Endothelial cell of umbilical vein (primary cell): Measurements from ENCODE around the gene KIF1C. TPM values are rescaled to one million over a fixed set of nuclear protein-coding genes. Genes with fewer than 3 reads are reported as not detected.

Source experiments
- BruUV-seq: library from RNA; stranded (reverse); fragments of 400-500 nt; replicated peaks from 2 replicates; lab custom pipeline; 2021; lab: Mats Ljungman, UMichigan
- CTCF ChIA-PET: fragments of 300-600, 350-600 bp; sonication (Branson Sonifier 250); formaldehyde crosslinking; loops from one replicate; lab custom pipeline; 2021; ENCODE audit warnings: antibody characterized with exemption, inconsistent platforms; lab: Charles Lee
- POLR2A ChIA-PET: fragments of 300-600, 350-600 bp; sonication (Branson Sonifier 250); formaldehyde crosslinking; loops from one replicate; lab custom pipeline; 2021; ENCODE audit warnings: antibody characterized with exemption, inconsistent platforms; lab: Charles Lee
- DNase-seq: peaks from one replicate; pipeline ENCODE4 v3.0.0-alpha.2; 2011; ENCODE audit warnings: low read depth, low spot score
- FAIRE-seq: peaks from 2 replicates; lab custom pipeline; 2011; peaks lifted over from hg19 to GRCh38; lab: Jason Lieb, UNC
- H2AFZ ChIP-seq: 2 replicates; pipeline ENCODE4 v1.6.0; 2012; ENCODE audit warnings: low read depth, low read length, control low read depth, inconsistent platforms
- H3K27ac ChIP-seq: 2 replicates; pipeline ENCODE4 v1.5.1; 2011; ENCODE audit warnings: low read depth, mild to moderate bottlenecking, control low read depth, low read length, moderate library complexity; ENCODE audit not compliant: insufficient read depth
- H3K27me3 ChIP-seq, 2 experiments: 2 replicates each; pipeline versions ENCODE4 v1.6.0 to v1.6.1; 2011; ENCODE audit warnings: low read length in 2 of 2, mixed read lengths in 1 of 2; ENCODE audit not compliant: control insufficient read depth in 2 of 2, insufficient read depth in 2 of 2
- H3K36me3 ChIP-seq, 2 experiments: 2 replicates in 1 of 2; 3 replicates in 1 of 2; pipeline ENCODE4 v1.5.1; 2011; ENCODE audit warnings: low read length in 2 of 2, mild to moderate bottlenecking in 1 of 2, moderate library complexity in 1 of 2; ENCODE audit not compliant: control insufficient read depth in 2 of 2, insufficient read depth in 2 of 2; ENCODE audit errors: extremely low read depth in 1 of 2
- H3K4me1 ChIP-seq: 3 replicates; pipeline ENCODE4 v1.5.1; 2011; ENCODE audit warnings: mild to moderate bottlenecking, low read length; ENCODE audit not compliant: control insufficient read depth, insufficient read depth; ENCODE audit errors: extremely low read depth
- H3K4me2 ChIP-seq: 2 replicates; pipeline ENCODE4 v1.6.1; 2011; ENCODE audit warnings: low read length, control low read depth, mixed read lengths; ENCODE audit not compliant: insufficient read depth
- H3K4me3 ChIP-seq, 3 experiments: fragments of 200-600 bp in 1 of 3; sonication (generic), shearing (Covaris generic) in 1 of 3; replicated peaks in 1 of 3; 2 replicates each; pipeline ENCODE4 v1.5.1; 2011 to 2016; ENCODE audit warnings: control low read depth in 3 of 3, low read length in 3 of 3, mild to moderate bottlenecking in 2 of 3, inconsistent platforms in 1 of 3, low read depth in 1 of 3, moderate library complexity in 1 of 3; ENCODE audit not compliant: insufficient read depth in 1 of 3
- H3K79me2 ChIP-seq: 2 replicates; pipeline ENCODE4 v1.6.0; 2012; ENCODE audit warnings: low read length, inconsistent platforms; ENCODE audit not compliant: control insufficient read depth, insufficient read depth
- H3K9ac ChIP-seq: replicated peaks from 2 replicates; pipeline ENCODE3; 2011; ENCODE audit warnings: low read length, control low read depth; ENCODE audit not compliant: insufficient read depth; ENCODE audit errors: extremely low read depth
- H3K9me1 ChIP-seq: replicated peaks from 3 replicates; pipeline ENCODE4 v1.6.0; 2011; ENCODE audit warnings: mild to moderate bottlenecking, low read length; ENCODE audit not compliant: control insufficient read depth, insufficient read depth; ENCODE audit errors: extremely low read depth
- H3K9me3 ChIP-seq: replicated peaks from 2 replicates; pipeline ENCODE4 v1.5.1; 2012; ENCODE audit warnings: low read length, inconsistent platforms; ENCODE audit not compliant: control insufficient read depth, insufficient read depth
- H4K20me1 ChIP-seq: replicated peaks from 2 replicates; pipeline ENCODE3; 2011; ENCODE audit warnings: mild to moderate bottlenecking, low read length; ENCODE audit not compliant: control insufficient read depth, insufficient read depth; ENCODE audit errors: extremely low read depth
- CTCF ChIP-seq, 2 donors: IDR thresholded peaks; 1 replicate in 1 of 2; 2 replicates in 1 of 2; pipeline ENCODE4 v1.5.1; 2011; ENCODE audit warnings: low read length in 2 of 2, mild to moderate bottlenecking in 2 of 2, moderate library complexity in 2 of 2, control low read depth in 1 of 2, inconsistent platforms in 1 of 2, low read depth in 1 of 2; ENCODE audit not compliant: insufficient read depth in 1 of 2; ENCODE audit errors: extremely low read depth in 1 of 2
- EZH2 ChIP-seq: IDR thresholded peaks from 2 replicates; pipeline ENCODE4 v1.6.1; 2012; ENCODE audit warnings: borderline replicate concordance, low read depth, mild to moderate bottlenecking, moderate library complexity, low read length, inconsistent platforms; ENCODE audit not compliant: severe bottlenecking
- FOS ChIP-seq: IDR thresholded peaks from 2 replicates; pipeline ENCODE4 v1.6.1; 2011; ENCODE audit warnings: mild to moderate bottlenecking, low read length, moderate library complexity, borderline replicate concordance; ENCODE audit not compliant: insufficient read depth
- GATA2 ChIP-seq: IDR thresholded peaks from 2 replicates; pipeline ENCODE4 v1.7.0; 2011; ENCODE audit warnings: low read depth, mild to moderate bottlenecking, moderate library complexity, mixed read lengths, low read length; ENCODE audit not compliant: insufficient read length, insufficient read depth
- JUN ChIP-seq: IDR thresholded peaks from 2 replicates; pipeline ENCODE4 v1.6.1; 2011; ENCODE audit warnings: borderline replicate concordance, low read depth; ENCODE audit not compliant: insufficient read length, insufficient read depth
- MAX ChIP-seq: IDR thresholded peaks from 2 replicates; pipeline ENCODE4 v1.6.1; 2011; ENCODE audit not compliant: insufficient read depth, insufficient read length
- MYC ChIP-seq: IDR thresholded peaks from one replicate; pipeline ENCODE4 v1.6.1; 2011; ENCODE audit warnings: mild to moderate bottlenecking, low read depth, low read length
- POLR2AphosphoS5 ChIP-seq: IDR thresholded peaks from 2 replicates; pipeline ENCODE4 v1.6.1; 2012; ENCODE audit warnings: low read depth, mild to moderate bottlenecking, control low read depth, low read length, moderate library complexity; ENCODE audit not compliant: insufficient read depth
- dilution Hi-C: fragments of 300-500 bp; cut with MboI; formaldehyde crosslinking; loops from one replicate; pipeline ENCODE4 v1.15.0; 2019; ENCODE audit warnings: low sequenced_read_pairs; ENCODE audit not compliant: extremely low pct_ligation_motif_present
- intact Hi-C: fragments of 100-400 bp; cut with micrococcal nuclease; formaldehyde crosslinking; loops from one replicate; pipeline ENCODE4 v1.10.0; 2022
- polyA plus RNA-seq, 4 experiments: library from polyadenylated mRNA; depleted of rRNA in 3 of 4; stranded (reverse) in 3 of 4; unstranded in 1 of 4; fragments of >200 nt; gene quantifications; 2 replicates each; pipeline versions ENCODE4 v1.2.1 to v1.2.3, GENCODE V29; 2011 to 2012; ENCODE audit warnings: missing spikeins in 1 of 4
- total RNA-seq: library from RNA; stranded (reverse); gene quantifications from 2 replicates; pipeline ENCODE4 v1.2.3, GENCODE V29; 2021

The KIF1C gene
- total and polyA plus RNA-seq, 2 donors (not counting 3 experiments of a cell fraction or from before 2014, with no cell fraction given) = 33.6 to 171 TPM

- Histone ChIP-seq H3K79me2 (no peaks in the 10 kb centered on the region), H3K4me3 (no peak overlapping the region), H3K4me2 (no peak overlapping the region), H3K9ac (no peak overlapping the region), H2AFZ (no peak overlapping the region), H3K4me1 (peaks cover 5% of the 10 kb centered on the region), H3K36me3 (no peaks in the 10 kb centered on the region), H3K27ac (no peak overlapping the region), H3K9me1 (no peaks in the 10 kb centered on the region), H4K20me1 (no peaks in the 10 kb centered on the region), H3K9me3 (no peaks in the 10 kb centered on the region), H3K27me3 (peaks cover 2% of the 10 kb centered on the region in 2 experiments)
- no peak for FAIRE-seq
- dilution Hi-C loops = no loop called here
- ChIA-PET POLR2A (no interaction called here), CTCF (interaction anchor here (6.5 kb wide), 1 partner anchor 28 kb away, joined by 72 read pairs; no protein-coding TSS in a partner anchor)
- TF ChIP-seq JUN (no peak), MAX (no peak), FOS (no peak), MYC (no peak), EZH2 (no peak), POLR2AphosphoS5 (no peak), CTCF (IDR thresholded peaks at IDR 0.05; ENCODE audit: extremely low read depth in 1 of 2, insufficient read depth in 1 of 2, low read depth in 1 of 2, low read length in 2 of 2) (no peak), GATA2 (no peak)
- no peak for DNase-seq
- intact Hi-C loops = no loop called here
- no TSS peak for BruUV-seq
Measured at GRCh38 chr17:5033352-5034015, 35.7 kb downstream of the KIF1C start.
